Stimulated activated CD4-positive, alpha-beta T cell treated with anti-CD3 and anti-CD28 coated beads, Interleukin-15, amount 100 ng/mL, for 1 hour (primary cell): Measurements from ENCODE around the gene FAM50A.

ENCODE experiments used
- DNase-seq, 2 donors: peaks; one replicate each; pipeline ENCODE4 v3.0.0-alpha.2; 2020; ENCODE audit warnings: low read depth in 1 of 2, low spot score in 1 of 2

Gene FAM50A

GRCh38 chrX:154463611-154464220, 19.8 kb downstream of the FAM50A start:
- no peak for DNase-seq

- no peak for DNase-seq
Observed at GRCh38 chrX:154464806-154465365, 20.9 kb downstream of the FAM50A start.

- DNase-seq: no peak
Observed at GRCh38 chrX:154465601-154466000, 21.7 kb downstream of the FAM50A start.

- DNase-seq: no peak
Observed at GRCh38 chrX:154466036-154466435, 22.1 kb downstream of the FAM50A start.

- no peak for DNase-seq
Observed at GRCh38 chrX:154466907-154467306, 23.0 kb downstream of the FAM50A start.

- no peak for DNase-seq
Observed at GRCh38 chrX:154467556-154467955, 23.6 kb downstream of the FAM50A start.

- no peak for DNase-seq
Observed at GRCh38 chrX:154468217-154468616, 24.3 kb downstream of the FAM50A start.

GRCh38 chrX:154469114-154469513, 25.2 kb downstream of the FAM50A start:
- DNase-seq: no peak

GRCh38 chrX:154469880-154470279, 25.9 kb downstream of the FAM50A start:
- no peak for DNase-seq

GRCh38 chrX:154470434-154470833, 26.5 kb downstream of the FAM50A start:
- DNase-seq: no peak

- no peak for DNase-seq
Observed at GRCh38 chrX:154470914-154471568, 27.1 kb downstream of the FAM50A start.

- no peak for DNase-seq
Observed at GRCh38 chrX:154471839-154472684, 28.1 kb downstream of the FAM50A start.

- DNase-seq: no peak
Observed at GRCh38 chrX:154472685-154473632, 29.0 kb downstream of the FAM50A start.

- no peak for DNase-seq
Observed at GRCh38 chrX:154473683-154474082, 29.7 kb downstream of the FAM50A start.

GRCh38 chrX:154476821-154477220, 32.9 kb downstream of the FAM50A start:
- no peak for DNase-seq

GRCh38 chrX:154477891-154478477, 34.0 kb downstream of the FAM50A start:
- DNase-seq: no peak

- peak; percentile 89 to 91 for DNase-seq
Observed at GRCh38 chrX:154478728-154479622, 35.0 kb downstream of the FAM50A start, which contains the start of gene LAGE3. LAGE3 (minus strand) TSS chrX:154479281; CDS start chrX:154478915, 366 bp downstream.

- no peak for DNase-seq
Observed at GRCh38 chrX:154481195-154481594, 37.3 kb downstream of the FAM50A start.
